NCI-H2196 treated with DMSO at 0.1 percent for 48 hours (cell line): ENCODE measurements around the gene PAX6.

Experiments used
- DNase-seq: peaks from one replicate; lab custom pipeline; 2025; ENCODE audit not compliant: unreplicated experiment; lab: John Stamatoyannopoulos, UW

Gene PAX6

GRCh38 chr11:31810779-31811647 lies at the start of gene PAX6:
TSS of gene PAX6 (minus strand) at chr11:31811322. CDS start at chr11:31806411, 4,911 bp downstream.
- DNase-seq = peak; percentile 92

GRCh38 chr11:31860391-31860790 lies 49.3 kb upstream of the PAX6 start:
- no peak for DNase-seq

- DNase-seq = no peak
Observed at GRCh38 chr11:31856248-31856647, 45.1 kb upstream of the PAX6 start.

GRCh38 chr11:31855466-31855865 lies 44.3 kb upstream of the PAX6 start:
- DNase-seq = no peak

DNA sequence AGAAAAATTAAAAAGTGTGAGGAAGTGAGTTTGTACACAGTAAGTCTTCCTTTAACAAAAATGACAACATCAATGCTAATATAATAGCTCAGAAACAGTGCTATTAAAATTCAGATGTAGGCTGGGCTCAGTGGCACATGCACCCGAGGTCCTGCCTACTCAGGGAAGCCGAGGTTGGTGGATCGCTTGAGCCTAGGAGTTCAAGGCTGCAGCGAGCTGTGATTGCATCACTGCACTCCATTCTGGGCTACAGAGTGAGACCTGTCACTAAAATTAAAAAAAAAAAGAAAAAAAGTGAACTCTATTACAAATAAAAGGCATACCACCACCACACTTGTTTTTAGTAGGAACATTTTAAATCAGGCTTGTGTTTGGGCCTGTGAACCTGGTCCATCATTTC lies 39.2 kb upstream of the PAX6 start:
- DNase-seq = no peak

DNA sequence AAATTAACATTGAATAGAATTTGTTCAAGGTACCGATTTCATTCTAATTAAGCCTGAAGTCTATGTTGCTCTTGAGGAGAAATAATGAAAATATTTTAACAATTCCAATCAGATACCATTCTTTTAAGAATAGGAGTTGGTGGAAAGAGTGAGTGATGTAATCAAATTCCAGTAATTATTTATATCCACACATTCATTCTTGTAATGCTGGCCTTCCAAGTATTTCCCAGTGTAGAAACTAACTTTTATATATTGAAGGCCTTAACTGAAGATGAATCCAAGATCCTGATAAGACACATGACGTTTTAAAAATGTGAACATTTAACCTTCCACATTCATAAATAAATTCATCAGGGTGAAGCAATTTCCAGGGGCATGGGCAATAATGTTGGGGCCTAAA lies 36.6 kb upstream of the PAX6 start:
- no peak for DNase-seq

DNA sequence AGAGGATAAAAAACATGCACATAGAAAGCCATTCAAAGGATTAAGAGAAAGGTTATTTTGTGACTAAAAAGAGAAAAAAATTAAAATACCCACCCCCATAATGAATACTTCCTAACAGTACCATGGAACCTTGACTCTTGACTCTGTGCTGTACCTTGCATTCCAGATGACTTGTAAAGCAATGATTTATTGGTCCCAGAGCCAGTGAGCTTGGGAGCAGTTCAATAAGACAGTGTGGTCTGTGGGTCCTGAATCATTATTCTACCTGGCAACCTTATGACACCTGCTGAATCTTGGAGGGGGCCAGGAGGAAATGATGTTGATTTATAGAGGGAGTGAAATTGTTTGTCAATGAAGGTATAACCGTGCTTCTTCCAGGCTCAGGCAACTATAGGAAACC lies 34.2 kb upstream of the PAX6 start:
- DNase-seq = no peak

GRCh38 chr11:31844351-31844750 lies 33.2 kb upstream of the PAX6 start:
- DNase-seq = no peak

- no peak for DNase-seq
Observed at GRCh38 chr11:31841435-31841834, 30.3 kb upstream of the PAX6 start.

GRCh38 chr11:31834237-31834636 lies 23.1 kb upstream of the PAX6 start:
- DNase-seq = no peak

- DNase-seq = no peak
Observed at GRCh38 chr11:31830406-31830805, 19.3 kb upstream of the PAX6 start.

DNA sequence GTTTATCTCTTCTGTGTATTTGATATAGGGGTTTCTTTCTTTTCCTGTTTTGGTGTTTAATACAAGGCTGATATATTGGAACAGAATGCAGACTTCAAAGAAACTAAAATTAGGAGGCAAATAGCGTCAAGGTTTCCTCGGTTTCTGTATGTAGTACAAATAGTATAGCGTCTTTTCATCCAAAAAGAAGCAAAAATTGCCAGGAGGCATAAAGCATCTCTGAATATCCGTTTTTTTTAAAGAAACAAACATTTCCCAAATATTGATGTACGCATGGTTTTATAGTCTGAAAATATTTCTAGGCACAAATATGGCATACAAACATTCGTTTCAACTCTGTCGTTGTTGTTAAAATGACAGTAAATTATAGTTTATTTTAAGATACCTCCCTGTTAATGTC lies 17.1 kb upstream of the PAX6 start:
- no peak for DNase-seq

- DNase-seq = no peak
Observed at GRCh38 chr11:31827455-31828206, 16.5 kb upstream of the PAX6 start.

DNA sequence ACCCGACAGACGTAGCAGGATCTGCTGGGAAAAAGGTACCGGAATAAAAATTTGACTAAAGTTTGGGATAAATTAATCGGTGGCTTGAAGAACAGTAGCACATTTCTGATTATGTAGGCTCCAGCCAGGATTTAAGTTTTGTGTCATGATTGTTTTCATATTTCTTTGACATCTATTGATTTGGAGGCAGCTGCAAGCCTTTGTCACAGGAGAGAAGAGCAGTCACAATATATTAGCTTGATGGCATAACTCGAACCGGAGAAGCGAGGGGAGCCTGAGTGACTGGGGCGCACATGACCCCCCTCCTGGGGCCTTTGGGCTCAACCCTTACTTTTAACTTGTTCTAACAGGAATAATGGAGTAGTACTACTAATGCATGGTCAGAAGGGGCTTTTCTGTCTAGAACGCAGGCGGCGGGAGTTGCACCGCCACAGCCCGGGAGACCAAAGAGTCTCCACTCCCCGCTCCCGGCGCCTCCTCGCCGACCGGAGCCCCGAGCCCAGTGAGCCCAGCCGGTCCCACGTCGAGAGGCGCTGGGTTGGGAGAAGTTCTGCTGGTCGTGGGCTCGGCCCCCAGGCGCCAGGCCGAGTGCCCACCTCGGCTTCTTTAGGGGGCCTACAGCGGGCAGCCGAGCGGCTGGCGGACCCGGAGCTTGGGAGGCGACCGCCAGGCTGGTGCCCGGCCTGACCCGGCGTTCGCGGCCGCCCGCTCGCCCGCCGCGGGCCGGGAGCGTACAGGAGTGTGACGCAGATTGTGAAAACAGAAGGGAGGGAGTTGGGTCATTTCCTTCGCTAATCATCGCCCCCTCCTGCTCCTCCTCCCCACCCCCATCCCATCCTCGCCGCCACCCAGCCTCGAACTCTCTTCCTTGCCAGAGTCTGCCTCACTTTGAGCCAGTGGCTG lies 15.7 kb upstream of the PAX6 start:
- no peak for DNase-seq

DNA sequence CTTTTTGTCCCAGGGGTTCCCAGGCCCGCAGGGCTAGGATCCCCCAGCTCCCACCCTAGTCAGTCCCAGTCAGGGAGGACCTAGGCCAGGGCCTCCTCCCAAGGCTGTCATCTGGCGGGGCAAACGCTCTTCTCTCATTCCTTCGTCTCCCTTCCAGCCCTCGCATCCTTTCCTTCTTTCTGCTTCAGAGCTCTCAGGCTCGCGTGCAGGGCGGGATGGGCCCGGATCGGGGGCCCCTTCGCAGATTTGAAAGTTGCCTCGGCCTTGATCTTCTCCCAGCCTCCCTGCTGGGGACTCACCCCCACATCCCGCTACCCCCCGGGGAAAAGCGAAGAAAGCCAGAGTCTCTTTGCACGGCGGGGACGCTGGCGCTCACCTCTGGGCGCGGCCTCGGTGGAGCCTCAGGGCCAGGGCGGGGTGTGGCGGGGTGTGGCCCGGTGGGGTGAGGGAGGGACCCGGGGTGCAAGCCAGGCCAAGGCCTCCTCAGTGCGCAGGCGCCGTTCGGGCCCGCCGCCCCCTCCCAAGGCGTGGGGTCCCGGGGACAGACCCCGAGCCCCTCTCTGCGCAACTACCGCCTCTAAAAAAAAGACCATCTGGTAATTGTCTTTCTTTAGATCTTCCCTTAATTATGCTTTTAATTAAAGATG lies 14.8 kb upstream of the PAX6 start:
- no peak for DNase-seq

- no peak for DNase-seq
Observed at GRCh38 chr11:31824879-31825837, 14.0 kb upstream of the PAX6 start.

GRCh38 chr11:31824332-31824878 lies 13.3 kb upstream of the PAX6 start:
- DNase-seq = no peak

DNA sequence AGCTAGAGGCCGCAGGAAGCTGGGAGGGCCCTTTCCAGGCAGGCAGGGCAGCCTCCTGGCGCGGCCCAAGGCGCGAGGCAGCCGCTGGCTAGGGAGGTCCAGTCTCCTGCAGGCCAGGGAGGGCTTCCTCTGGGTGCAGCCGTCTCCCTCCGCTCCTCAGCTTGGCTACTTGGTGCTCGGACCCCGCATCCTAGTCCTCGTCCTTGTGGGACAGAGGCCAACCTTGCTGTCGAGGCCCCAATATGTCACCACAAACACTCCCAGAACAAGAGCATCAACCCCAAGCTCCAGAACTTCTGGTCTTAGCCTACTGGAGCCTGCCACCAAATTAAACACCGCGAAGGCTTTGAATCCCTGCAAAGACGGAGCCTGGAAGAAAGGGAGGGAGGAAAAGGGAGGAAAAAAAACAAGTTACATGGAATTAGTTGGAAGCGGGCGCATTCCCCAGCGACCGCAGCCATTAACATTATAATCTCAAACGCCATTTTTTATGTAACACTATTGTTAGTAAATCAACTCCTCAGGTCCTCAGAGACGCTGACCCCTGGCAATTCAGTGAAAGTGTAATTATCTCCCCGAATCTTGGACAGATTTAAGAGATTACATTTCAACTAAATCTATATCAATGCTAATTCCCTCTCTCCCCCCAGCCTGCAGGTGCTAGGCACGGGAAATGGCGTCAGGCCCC lies 12.7 kb upstream of the PAX6 start:
- no peak for DNase-seq
